Urothelium cell line (cell line): ENCODE data around the gene USP8.
"Not testable (repeated sequence)": the region's sequence is repeated elsewhere in the genome, so short reads cannot be mapped to it uniquely, and the experiment has no call there.

Experiments used
- DNase-seq: peaks from one replicate; pipeline ENCODE4 v3.0.0; 2011; ENCODE audit warnings: low spot score, mixed read lengths
- FAIRE-seq: peaks from 2 replicates; lab custom pipeline; 2011; peaks lifted over from hg19 to GRCh38; lab: Jason Lieb, UNC

USP8 gene

GRCh38 chr15:50424066-50424890, at the start of gene USP8:
Gene USP8, plus strand, starts transcription at chr15:50424405. Its CDS starts 14,669 bp downstream, at chr15:50439074.
- DNase-seq (peak; percentile 92), FAIRE-seq (no peak)

- FAIRE-seq, result no peak
- DNase-seq, result no peak
Measured at GRCh38 chr15:50377867-50378751, 46.1 kb upstream of the USP8 start.

GRCh38 chr15:50378776-50379175, 45.4 kb upstream of the USP8 start:
- DNase-seq (no peak), FAIRE-seq (no peak)

GRCh38 chr15:50379413-50379812, 44.8 kb upstream of the USP8 start:
- FAIRE-seq, DNase-seq: not testable (repeated sequence)

GRCh38 chr15:50380089-50380488, 44.1 kb upstream of the USP8 start:
- DNase-seq (no peak), FAIRE-seq (no peak)

- FAIRE-seq (no peak), DNase-seq (no peak)
Measured at GRCh38 chr15:50381438-50381837, 42.8 kb upstream of the USP8 start.

GRCh38 chr15:50382408-50382807, 41.8 kb upstream of the USP8 start:
- DNase-seq, FAIRE-seq: not testable (repeated sequence)

- DNase-seq (no peak), FAIRE-seq (no peak)
Measured at GRCh38 chr15:50390554-50391264, 33.5 kb upstream of the USP8 start.

- not testable (repeated sequence) for DNase-seq, FAIRE-seq
Measured at GRCh38 chr15:50391561-50391960, 32.6 kb upstream of the USP8 start.

- FAIRE-seq (no peak), DNase-seq (no peak)
Measured at GRCh38 chr15:50411870-50412269, 12.3 kb upstream of the USP8 start.

- no peak for DNase-seq
- FAIRE-seq, result no peak
Measured at GRCh38 chr15:50414624-50415023, 9.6 kb upstream of the USP8 start.

- FAIRE-seq (no peak), DNase-seq (no peak)
Measured at GRCh38 chr15:50415752-50416404, 8.3 kb upstream of the USP8 start.

- DNase-seq, result no peak
- no peak for FAIRE-seq
Measured at GRCh38 chr15:50416890-50417289, 7.3 kb upstream of the USP8 start.

GRCh38 chr15:50418041-50418583, 6.1 kb upstream of the USP8 start:
- FAIRE-seq, result no peak

GRCh38 chr15:50425219-50425618, 1.0 kb downstream of the USP8 start:
- DNase-seq (no peak), FAIRE-seq (no peak)

More at GRCh38 chr15:50418041-50418583, 6.1 kb upstream of the USP8 start:
- no peak for DNase-seq

GRCh38 chr15:50425678-50426246, 1.6 kb downstream of the USP8 start:
- not testable (repeated sequence) for FAIRE-seq, DNase-seq

- FAIRE-seq (no peak), DNase-seq (no peak)
Measured at GRCh38 chr15:50426428-50426827, 2.2 kb downstream of the USP8 start.

- FAIRE-seq (no peak), DNase-seq (no peak)
Measured at GRCh38 chr15:50431204-50431603, 7.0 kb downstream of the USP8 start.

- DNase-seq (no peak), FAIRE-seq (no peak)
Measured at GRCh38 chr15:50432230-50432629, 8.0 kb downstream of the USP8 start.

- no peak for FAIRE-seq
- DNase-seq, result no peak
Measured at GRCh38 chr15:50435772-50436171, 11.6 kb downstream of the USP8 start.
